Ovary (tissue), 3 donors: ENCODE measurements around the gene NLGN4Y.

Experiments
- EP300 ChIP-seq: sonication (generic); formaldehyde crosslinking; IDR thresholded peaks from one replicate; pipeline ENCODE4 v1.6.1; 2017; ENCODE audit warnings: antibody characterized with exemption
- POLR2A ChIP-seq: fragments of 450-650 bp; IDR thresholded peaks from one replicate; pipeline ENCODE4 v1.6.1; 2017; ENCODE audit warnings: antibody characterized with exemption, mild to moderate bottlenecking, moderate library complexity
- TF ChIP-seq, protein P1 (sequence below), 3 donors: fragments of 450-650 bp in 2 of 3; fragments of 200-600 bp in 1 of 3; IDR thresholded peaks; one replicate each; pipeline versions ENCODE4 v1.5.1 to v1.8.0; 2016 to 2022; ENCODE audit warnings: antibody characterized with exemption in 3 of 3, mild to moderate bottlenecking in 1 of 3
- donor health status: DM: no; HTN: no; CAD: no.

DNA sequence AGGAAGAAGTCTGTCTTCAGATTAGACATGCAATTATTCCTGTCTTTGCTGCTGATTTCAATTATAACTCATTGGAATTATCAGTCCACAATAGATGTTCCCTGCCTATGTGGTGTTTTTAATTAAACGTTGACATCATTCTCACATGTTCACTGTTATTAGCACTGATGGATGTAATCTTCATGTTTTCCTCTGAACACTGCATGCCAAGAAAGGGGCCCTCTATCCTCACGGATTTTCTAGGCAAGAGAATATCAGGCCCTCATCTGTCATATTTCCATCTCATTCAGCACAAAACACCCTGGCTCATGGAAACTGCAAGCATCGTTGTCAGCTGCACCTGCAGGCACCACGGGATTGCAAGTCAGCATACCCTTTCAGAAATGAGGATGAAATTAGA, 224.0 kb downstream of the NLGN4Y start:
- no peak for TF ChIP-seq EP300
- TF ChIP-seq POLR2A: no peak
- TF ChIP-seq, protein P1, sequence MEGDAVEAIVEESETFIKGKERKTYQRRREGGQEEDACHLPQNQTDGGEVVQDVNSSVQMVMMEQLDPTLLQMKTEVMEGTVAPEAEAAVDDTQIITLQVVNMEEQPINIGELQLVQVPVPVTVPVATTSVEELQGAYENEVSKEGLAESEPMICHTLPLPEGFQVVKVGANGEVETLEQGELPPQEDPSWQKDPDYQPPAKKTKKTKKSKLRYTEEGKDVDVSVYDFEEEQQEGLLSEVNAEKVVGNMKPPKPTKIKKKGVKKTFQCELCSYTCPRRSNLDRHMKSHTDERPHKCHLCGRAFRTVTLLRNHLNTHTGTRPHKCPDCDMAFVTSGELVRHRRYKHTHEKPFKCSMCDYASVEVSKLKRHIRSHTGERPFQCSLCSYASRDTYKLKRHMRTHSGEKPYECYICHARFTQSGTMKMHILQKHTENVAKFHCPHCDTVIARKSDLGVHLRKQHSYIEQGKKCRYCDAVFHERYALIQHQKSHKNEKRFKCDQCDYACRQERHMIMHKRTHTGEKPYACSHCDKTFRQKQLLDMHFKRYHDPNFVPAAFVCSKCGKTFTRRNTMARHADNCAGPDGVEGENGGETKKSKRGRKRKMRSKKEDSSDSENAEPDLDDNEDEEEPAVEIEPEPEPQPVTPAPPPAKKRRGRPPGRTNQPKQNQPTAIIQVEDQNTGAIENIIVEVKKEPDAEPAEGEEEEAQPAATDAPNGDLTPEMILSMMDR (IDR thresholded peaks at IDR 0.05): no peak
